C4-2B (cell line): ENCODE measurements around the gene CSMD2.

ENCODE experiments used
- H3K27ac ChIP-seq: fragments of 450-650 bp; 2 replicates; pipeline ENCODE4 v1.5.1; 2017
- CTCF ChIP-seq: fragments of 450-650 bp; conservative IDR thresholded peaks from 2 replicates; pipeline ENCODE4 v1.5.1; 2017; ENCODE audit warnings: mild to moderate bottlenecking
- ZFX ChIP-seq: fragments of 450-650 bp; IDR thresholded peaks from 2 replicates; pipeline ENCODE4 v1.6.1; 2017

The CSMD2 gene

GRCh38 chr1:33633019-33633801 lies 531.8 kb downstream of the CSMD2 start:
- no peak for TF ChIP-seq ZFX
- TF ChIP-seq CTCF, result peak; percentile 100
- no peak overlapping the region for H3K27ac ChIP-seq

GRCh38 chr1:33630686-33631085 lies 534.3 kb downstream of the CSMD2 start:
- H3K27ac ChIP-seq, result no peak overlapping the region
- TF ChIP-seq ZFX (no peak), CTCF (no peak)

GRCh38 chr1:33626801-33627200 lies 538.2 kb downstream of the CSMD2 start:
- H3K27ac ChIP-seq, result no peak overlapping the region
- no peak for TF ChIP-seq ZFX
- no peak for TF ChIP-seq CTCF

GRCh38 chr1:33624991-33625870 lies 539.8 kb downstream of the CSMD2 start:
- no peak overlapping the region for H3K27ac ChIP-seq
- TF ChIP-seq CTCF (peak; percentile 86), ZFX (no peak)

- no peak overlapping the region for H3K27ac ChIP-seq
- no peak for TF ChIP-seq ZFX
- no peak for TF ChIP-seq CTCF
Measured at GRCh38 chr1:33624261-33624990, 540.6 kb downstream of the CSMD2 start.

GRCh38 chr1:33623811-33624210 lies 541.2 kb downstream of the CSMD2 start:
- TF ChIP-seq ZFX (no peak), CTCF (no peak)
- no peak overlapping the region for H3K27ac ChIP-seq

- TF ChIP-seq ZFX (no peak), CTCF (no peak)
- H3K27ac ChIP-seq, result no peak overlapping the region
Measured at GRCh38 chr1:33622757-33623156, 542.3 kb downstream of the CSMD2 start.
